ENCODE measurements around the gene ANXA3. TPM values are rescaled to one million over a fixed set of nuclear protein-coding genes. Genes with fewer than 3 reads are reported as not detected.

Gene ANXA3
- total RNA-seq, 1 experiment from 2014 or later = 0.86 TPM

- Histone ChIP-seq H3K36me3 (ENCODE audit: insufficient read depth, low read length, poor library complexity, severe bottlenecking) (no peaks in the 10 kb centered on the region), H3K27ac (ENCODE audit: low read depth, low read length, poor library complexity, severe bottlenecking) (no peak overlapping the region), H3K27me3 (replicated peaks; ENCODE audit: insufficient read depth, low read depth, low read length, poor library complexity) (no peaks in the 10 kb centered on the region), H3K9me3 (ENCODE audit: low read depth, low read length, poor library complexity, severe bottlenecking) (no peaks in the 10 kb centered on the region), H3K4me1 (ENCODE audit: insufficient read depth, low read length, poor library complexity, severe bottlenecking) (no peaks in the 10 kb centered on the region), H3K4me3 (ENCODE audit: low read depth, low read length, poor library complexity, severe bottlenecking) (no peak overlapping the region)
- ChIA-PET CTCF (no interaction called here), POLR2A (ENCODE audit: low non-redundant PET) (no interaction called here)
- intact Hi-C loops (cut with micrococcal nuclease; ENCODE audit: unreplicated experiment) = no loop called here
- TF ChIP-seq EZH2 (IDR thresholded peaks at IDR 0.05; ENCODE audit: borderline replicate concordance, low read depth, low read length, poor library complexity, severe bottlenecking) = no peak
- TF ChIP-seq CTCF (conservative IDR thresholded peaks at IDR 0.05; ENCODE audit: low read depth, low read length) = no peak
- no TSS peak for BruUV-seq (replicated peaks)
- no peak for DNase-seq (ENCODE audit: low spot score)
Observed at GRCh38 chr4:78568640-78569305, 17.2 kb downstream of the ANXA3 start.

- POLR2A ChIA-PET (ENCODE audit: low non-redundant PET) = no interaction called here
- TF ChIP-seq EZH2 (IDR thresholded peaks at IDR 0.05; ENCODE audit: borderline replicate concordance, low read depth, low read length, poor library complexity, severe bottlenecking) = no peak
- TF ChIP-seq CTCF (conservative IDR thresholded peaks at IDR 0.05; ENCODE audit: low read depth, low read length) = no peak
- Histone ChIP-seq H3K27ac (ENCODE audit: low read depth, low read length, poor library complexity, severe bottlenecking) (no peak overlapping the region), H3K9me3 (ENCODE audit: low read depth, low read length, poor library complexity, severe bottlenecking) (no peaks in the 10 kb centered on the region), H3K36me3 (ENCODE audit: insufficient read depth, low read length, poor library complexity, severe bottlenecking) (no peaks in the 10 kb centered on the region), H3K4me3 (ENCODE audit: low read depth, low read length, poor library complexity, severe bottlenecking) (no peak overlapping the region), H3K4me1 (ENCODE audit: insufficient read depth, low read length, poor library complexity, severe bottlenecking) (no peaks in the 10 kb centered on the region), H3K27me3 (replicated peaks; ENCODE audit: insufficient read depth, low read depth, low read length, poor library complexity) (no peaks in the 10 kb centered on the region)
- CTCF ChIA-PET = no interaction called here
- BruUV-seq (replicated peaks) = no TSS peak
- intact Hi-C loops (cut with micrococcal nuclease; ENCODE audit: unreplicated experiment) = no loop called here
- DNase-seq (ENCODE audit: low spot score) = peak; percentile 37
Observed at GRCh38 chr4:78569306-78569821, 17.8 kb downstream of the ANXA3 start.

- CTCF ChIA-PET = no interaction called here
Observed at GRCh38 chr4:78570117-78570516, 18.5 kb downstream of the ANXA3 start.

More at GRCh38 chr4:78570117-78570516, 18.5 kb downstream of the ANXA3 start:
- Histone ChIP-seq H3K36me3 (ENCODE audit: insufficient read depth, low read length, poor library complexity, severe bottlenecking) (no peaks in the 10 kb centered on the region), H3K27me3 (replicated peaks; ENCODE audit: insufficient read depth, low read depth, low read length, poor library complexity) (no peaks in the 10 kb centered on the region), H3K9me3 (ENCODE audit: low read depth, low read length, poor library complexity, severe bottlenecking) (no peaks in the 10 kb centered on the region), H3K27ac (ENCODE audit: low read depth, low read length, poor library complexity, severe bottlenecking) (no peak overlapping the region), H3K4me3 (ENCODE audit: low read depth, low read length, poor library complexity, severe bottlenecking) (no peak overlapping the region), H3K4me1 (ENCODE audit: insufficient read depth, low read length, poor library complexity, severe bottlenecking) (no peaks in the 10 kb centered on the region)
- BruUV-seq (replicated peaks) = no TSS peak
- DNase-seq (ENCODE audit: low spot score) = no peak
- POLR2A ChIA-PET (ENCODE audit: low non-redundant PET) = no interaction called here
- intact Hi-C loops (cut with micrococcal nuclease; ENCODE audit: unreplicated experiment) = no loop called here
- TF ChIP-seq CTCF (conservative IDR thresholded peaks at IDR 0.05; ENCODE audit: low read depth, low read length) = no peak
- TF ChIP-seq EZH2 (IDR thresholded peaks at IDR 0.05; ENCODE audit: borderline replicate concordance, low read depth, low read length, poor library complexity, severe bottlenecking) = no peak

Measured in A673 (cell line).